MM.1S (cell line): ENCODE measurements around the gene L1CAM.

Experiments
- CTCF ChIP-seq: fragments of 300-600 bp; sonication (generic); IDR thresholded peaks from 2 replicates; pipeline ENCODE4 v1.5.1; 2016; ENCODE audit warnings: antibody characterized with exemption, low read length, mixed read lengths
- EZH2 ChIP-seq: fragments of 300-600 bp; sonication (generic); optimal IDR thresholded peaks from 2 replicates; pipeline ENCODE3; 2017; ENCODE audit warnings: low read depth, mild to moderate bottlenecking, antibody characterized with exemption, low read length, mixed read lengths
- EZH2phosphoT487 ChIP-seq: fragments of 300-600 bp; sonication (generic); IDR thresholded peaks from 2 replicates; pipeline ENCODE4 v1.6.1; 2018; ENCODE audit warnings: antibody characterized with exemption, low read length

GRCh38 chrX:153905481-153906095, 19.6 kb upstream of the L1CAM start:
- no peak for TF ChIP-seq EZH2
- TF ChIP-seq EZH2phosphoT487: no peak
- no peak for TF ChIP-seq CTCF
